Thyroid gland (tissue), 4 donors: ENCODE measurements around the gene POLE3.

Experiments
- CTCF ChIP-seq, 6 experiments: fragments of 200-600 bp in 3 of 6; fragments of 450-650 bp in 3 of 6; sonication (generic) in 3 of 6; IDR thresholded peaks; one replicate each; pipeline ENCODE4 v1.5.1; 2016 to 2019; ENCODE audit warnings: antibody characterized with exemption in 6 of 6, mild to moderate bottlenecking in 2 of 6, inconsistent platforms in 1 of 6, moderate library complexity in 1 of 6
- POLR2A ChIP-seq, 2 donors: fragments of 450-650 bp; IDR thresholded peaks; one replicate each; pipeline ENCODE4 v1.6.1; 2017; ENCODE audit warnings: antibody characterized with exemption in 2 of 2, mild to moderate bottlenecking in 2 of 2, moderate library complexity in 1 of 2

- no peak for TF ChIP-seq CTCF (IDR thresholded peaks at IDR 0.05)
- TF ChIP-seq POLR2A (IDR thresholded peaks at IDR 0.05) = no peak
Observed at GRCh38 chr9:113369855-113370140, 40.7 kb downstream of the POLE3 start.
